WTC11 (cell line): ENCODE data around the gene CD209. TPM values are rescaled to one million over a fixed set of nuclear protein-coding genes. Genes with fewer than 3 reads are reported as not detected.

Experiments used
- ATAC-seq: fragments of 200-7000 bp; cut with Tn5 transposase; 2 replicates; pipeline ENCODE4 v1.10.0; 2021; ENCODE audit warnings: mild to moderate bottlenecking, moderate library complexity
- CTCF ChIA-PET: fragments of 300-600 bp; sonication (Branson Sonifier 250); formaldehyde crosslinking; loops from one replicate; lab custom pipeline; 2021; ENCODE audit warnings: antibody characterized with exemption; lab: Charles Lee
- POLR2A ChIA-PET: fragments of 350-600 bp; sonication (Branson Sonifier 250); formaldehyde crosslinking; loops from one replicate; lab custom pipeline; 2021; ENCODE audit warnings: antibody characterized with exemption; lab: Charles Lee
- DNase-seq: peaks from one replicate; pipeline ENCODE4 v3.0.0; 2021; ENCODE audit warnings: low spot score
- H3K27ac Mint-ChIP-seq: 2 replicates; pipeline ENCODE4 v1.8.0; 2021; ENCODE audit warnings: mixed read lengths
- H3K27me3 Mint-ChIP-seq: 2 replicates; pipeline ENCODE4 v1.8.0; 2021; ENCODE audit warnings: low read depth, mild to moderate bottlenecking, moderate library complexity, mixed read lengths
- H3K36me3 Mint-ChIP-seq: 2 replicates; pipeline ENCODE4 v1.8.0; 2021; ENCODE audit warnings: mixed read lengths
- H3K4me1 Mint-ChIP-seq: 2 replicates; pipeline ENCODE4 v1.8.0; 2022; ENCODE audit warnings: mixed read lengths
- H3K4me3 Mint-ChIP-seq: 2 replicates; pipeline ENCODE4 v1.8.0; 2021; ENCODE audit warnings: mild to moderate bottlenecking, moderate library complexity, mixed read lengths
- H3K9me3 Mint-ChIP-seq: 2 replicates; pipeline ENCODE4 v1.8.0; 2021; ENCODE audit warnings: mixed read lengths
- ATF3 ChIP-seq: sonication (generic); formaldehyde crosslinking; conservative IDR thresholded peaks from 2 replicates; pipeline ENCODE4 v1.8.1; 2022; ENCODE audit warnings: mild to moderate bottlenecking, missing genetic modification reagents
- CBFB ChIP-seq: sonication (generic); formaldehyde crosslinking; IDR thresholded peaks from 2 replicates; pipeline ENCODE4 v1.8.1; 2022; ENCODE audit warnings: mild to moderate bottlenecking, low read depth, missing genetic modification reagents
- KAT7 ChIP-seq: sonication (generic); formaldehyde crosslinking; IDR thresholded peaks from 2 replicates; pipeline ENCODE4 v1.8.1; 2023; ENCODE audit warnings: missing genetic modification reagents, mild to moderate bottlenecking, borderline replicate concordance
- NFATC4 ChIP-seq: fragments of 250-450 bp; sonication (Bioruptor Pico); IDR thresholded peaks from 2 replicates; pipeline ENCODE4 v1.9.0; 2021; ENCODE audit warnings: mild to moderate bottlenecking
- SMAD3 ChIP-seq: sonication (generic); formaldehyde crosslinking; IDR thresholded peaks from 2 replicates; pipeline ENCODE4 v1.8.0; 2022; ENCODE audit warnings: missing genetic modification reagents, mild to moderate bottlenecking, borderline replicate concordance
- TEAD1 ChIP-seq: sonication (generic); formaldehyde crosslinking; IDR thresholded peaks from 2 replicates; pipeline ENCODE4 v1.8.0; 2022; ENCODE audit warnings: mild to moderate bottlenecking, missing genetic modification reagents
- total RNA-seq: library from RNA; stranded (reverse); gene quantifications from 3 replicates; pipeline ENCODE4 v1.2.3, GENCODE V29; 2021
- TF ChIP-seq, protein P1 (sequence below): fragments of 200-600 bp; IDR thresholded peaks from 2 replicates; pipeline ENCODE4 v1.8.0; 2022; ENCODE audit warnings: antibody characterized with exemption
- TF ChIP-seq, protein P2 (sequence below): sonication (generic); formaldehyde crosslinking; IDR thresholded peaks from 2 replicates; pipeline ENCODE4 v1.8.1; 2022; ENCODE audit warnings: mild to moderate bottlenecking, moderate library complexity, missing genetic modification reagents
- TF ChIP-seq, protein P3 (sequence below): sonication (generic); formaldehyde crosslinking; IDR thresholded peaks from 2 replicates; pipeline ENCODE4 v1.8.1; 2022; ENCODE audit warnings: missing genetic modification reagents, borderline replicate concordance
- TF ChIP-seq, protein P4 (sequence below): sonication (generic); formaldehyde crosslinking; IDR thresholded peaks from 2 replicates; pipeline ENCODE4 v1.8.1; 2023; ENCODE audit warnings: mild to moderate bottlenecking, missing genetic modification reagents, moderate library complexity

The CD209 gene
- total RNA-seq, 1 experiment from 2014 or later: not detected

GRCh38 chr19:7762719-7763293, 15.5 kb upstream of the CD209 start, which contains the start of gene CLEC4M:
CLEC4M (plus strand) TSS chr19:7763243; CDS start chr19:7763267, 24 bp downstream.
- ATAC-seq: no peak
- H3K27ac Mint-ChIP-seq: no peak within 1 kb of the TSS
- DNase-seq: no peak

GRCh38 chr19:7759156-7759555, 11.8 kb upstream of the CD209 start:
- ATAC-seq (no peak), DNase-seq (no peak)
- POLR2A ChIA-PET: no interaction called here
- H3K27ac Mint-ChIP-seq: no peak overlapping the region
- peaks cover 38% of the 10 kb centered on the region for H3K27me3 Mint-ChIP-seq
- CTCF ChIA-PET: no interaction called here
- peaks cover 82% of the 10 kb centered on the region for H3K9me3 Mint-ChIP-seq
- no peak overlapping the region for H3K4me3 Mint-ChIP-seq
- TF ChIP-seq SMAD3 (no peak), KAT7 (CRISPR knock-in tag) (no peak)
- peaks cover 37% of the 10 kb centered on the region for H3K36me3 Mint-ChIP-seq
- peaks cover 11% of the 10 kb centered on the region for H3K4me1 Mint-ChIP-seq

More at GRCh38 chr19:7762719-7763293, 15.5 kb upstream of the CD209 start, which contains the start of gene CLEC4M:
- ChIA-PET CTCF (interaction anchor here (0.6 to 0.7 kb wide), 3 partner anchors 37 to 273 kb away, joined by 3 read pairs; no protein-coding TSS in a partner anchor), POLR2A (no interaction called here)
- Mint-ChIP-seq H3K4me1 (peaks cover 12% of the 10 kb centered on the region), H3K4me3 (no peak within 1 kb of the TSS), H3K27me3 (peaks cover 27% of the 10 kb centered on the region), H3K36me3 (peaks cover 23% of the 10 kb centered on the region), H3K9me3 (peaks cover 46% of the 10 kb centered on the region)
- TF ChIP-seq, protein P1, sequence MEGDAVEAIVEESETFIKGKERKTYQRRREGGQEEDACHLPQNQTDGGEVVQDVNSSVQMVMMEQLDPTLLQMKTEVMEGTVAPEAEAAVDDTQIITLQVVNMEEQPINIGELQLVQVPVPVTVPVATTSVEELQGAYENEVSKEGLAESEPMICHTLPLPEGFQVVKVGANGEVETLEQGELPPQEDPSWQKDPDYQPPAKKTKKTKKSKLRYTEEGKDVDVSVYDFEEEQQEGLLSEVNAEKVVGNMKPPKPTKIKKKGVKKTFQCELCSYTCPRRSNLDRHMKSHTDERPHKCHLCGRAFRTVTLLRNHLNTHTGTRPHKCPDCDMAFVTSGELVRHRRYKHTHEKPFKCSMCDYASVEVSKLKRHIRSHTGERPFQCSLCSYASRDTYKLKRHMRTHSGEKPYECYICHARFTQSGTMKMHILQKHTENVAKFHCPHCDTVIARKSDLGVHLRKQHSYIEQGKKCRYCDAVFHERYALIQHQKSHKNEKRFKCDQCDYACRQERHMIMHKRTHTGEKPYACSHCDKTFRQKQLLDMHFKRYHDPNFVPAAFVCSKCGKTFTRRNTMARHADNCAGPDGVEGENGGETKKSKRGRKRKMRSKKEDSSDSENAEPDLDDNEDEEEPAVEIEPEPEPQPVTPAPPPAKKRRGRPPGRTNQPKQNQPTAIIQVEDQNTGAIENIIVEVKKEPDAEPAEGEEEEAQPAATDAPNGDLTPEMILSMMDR: no peak
- TF ChIP-seq, protein P2, sequence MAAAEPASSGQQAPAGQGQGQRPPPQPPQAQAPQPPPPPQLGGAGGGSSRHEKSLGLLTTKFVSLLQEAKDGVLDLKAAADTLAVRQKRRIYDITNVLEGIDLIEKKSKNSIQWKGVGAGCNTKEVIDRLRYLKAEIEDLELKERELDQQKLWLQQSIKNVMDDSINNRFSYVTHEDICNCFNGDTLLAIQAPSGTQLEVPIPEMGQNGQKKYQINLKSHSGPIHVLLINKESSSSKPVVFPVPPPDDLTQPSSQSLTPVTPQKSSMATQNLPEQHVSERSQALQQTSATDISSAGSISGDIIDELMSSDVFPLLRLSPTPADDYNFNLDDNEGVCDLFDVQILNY (CRISPR knock-in tag): no peak
- TF ChIP-seq, protein P3, sequence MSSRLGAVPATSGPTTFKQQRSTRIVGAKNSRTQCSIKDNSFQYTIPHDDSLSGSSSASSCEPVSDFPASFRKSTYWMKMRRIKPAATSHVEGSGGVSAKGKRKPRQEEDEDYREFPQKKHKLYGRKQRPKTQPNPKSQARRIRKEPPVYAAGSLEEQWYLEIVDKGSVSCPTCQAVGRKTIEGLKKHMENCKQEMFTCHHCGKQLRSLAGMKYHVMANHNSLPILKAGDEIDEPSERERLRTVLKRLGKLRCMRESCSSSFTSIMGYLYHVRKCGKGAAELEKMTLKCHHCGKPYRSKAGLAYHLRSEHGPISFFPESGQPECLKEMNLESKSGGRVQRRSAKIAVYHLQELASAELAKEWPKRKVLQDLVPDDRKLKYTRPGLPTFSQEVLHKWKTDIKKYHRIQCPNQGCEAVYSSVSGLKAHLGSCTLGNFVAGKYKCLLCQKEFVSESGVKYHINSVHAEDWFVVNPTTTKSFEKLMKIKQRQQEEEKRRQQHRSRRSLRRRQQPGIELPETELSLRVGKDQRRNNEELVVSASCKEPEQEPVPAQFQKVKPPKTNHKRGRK (CRISPR knock-in tag): no peak

DNA sequence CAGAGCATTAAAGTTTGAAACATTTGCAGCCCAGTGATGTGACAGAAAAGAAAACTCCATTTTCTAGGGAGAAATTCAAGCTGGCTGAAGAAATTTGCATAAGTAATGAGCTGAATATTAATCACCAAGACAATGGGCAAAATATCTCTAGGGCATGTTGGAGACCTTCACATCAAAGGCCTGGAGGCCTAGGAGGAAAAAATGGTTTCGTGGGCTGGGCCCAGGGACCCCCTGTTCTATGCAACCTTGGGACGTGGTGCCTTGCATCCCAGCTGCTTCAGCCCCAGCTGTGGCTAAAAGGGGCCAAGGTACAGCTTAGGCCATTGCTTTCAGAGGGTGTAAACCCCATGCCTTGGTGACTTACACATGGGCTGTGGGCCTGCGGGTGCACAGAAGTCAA, 10.0 kb upstream of the CD209 start:
- ChIA-PET CTCF (no interaction called here), POLR2A (no interaction called here)
- no peak for TF ChIP-seq NFATC4 (CRISPR knock-in tag)
- TF ChIP-seq, protein P4, sequence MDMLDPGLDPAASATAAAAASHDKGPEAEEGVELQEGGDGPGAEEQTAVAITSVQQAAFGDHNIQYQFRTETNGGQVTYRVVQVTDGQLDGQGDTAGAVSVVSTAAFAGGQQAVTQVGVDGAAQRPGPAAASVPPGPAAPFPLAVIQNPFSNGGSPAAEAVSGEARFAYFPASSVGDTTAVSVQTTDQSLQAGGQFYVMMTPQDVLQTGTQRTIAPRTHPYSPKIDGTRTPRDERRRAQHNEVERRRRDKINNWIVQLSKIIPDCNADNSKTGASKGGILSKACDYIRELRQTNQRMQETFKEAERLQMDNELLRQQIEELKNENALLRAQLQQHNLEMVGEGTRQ (CRISPR knock-in tag): no peak
- ATAC-seq (no peak), DNase-seq (no peak)
- Mint-ChIP-seq H3K4me1 (no peaks in the 10 kb centered on the region), H3K36me3 (peaks cover 33% of the 10 kb centered on the region), H3K4me3 (no peak overlapping the region), H3K9me3 (peaks cover 81% of the 10 kb centered on the region), H3K27ac (no peak overlapping the region), H3K27me3 (peaks cover 32% of the 10 kb centered on the region)

- H3K36me3 Mint-ChIP-seq: peaks cover 30% of the 10 kb centered on the region
- no peak overlapping the region for H3K27ac Mint-ChIP-seq
- no peak for TF ChIP-seq ATF3 (CRISPR knock-in tag)
- no peak for TF ChIP-seq TEAD1 (CRISPR knock-in tag)
- TF ChIP-seq CBFB: no peak
- peaks cover 32% of the 10 kb centered on the region for H3K27me3 Mint-ChIP-seq
- CTCF ChIA-PET: no interaction called here
- POLR2A ChIA-PET: no interaction called here
- H3K9me3 Mint-ChIP-seq: peaks cover 79% of the 10 kb centered on the region
- no peaks in the 10 kb centered on the region for H3K4me1 Mint-ChIP-seq
- H3K4me3 Mint-ChIP-seq: no peak overlapping the region
- ATAC-seq: no peak
- DNase-seq: no peak
Observed at GRCh38 chr19:7756258-7756657, 8.9 kb upstream of the CD209 start.
